ACC112 (cell line): ENCODE results near the gene MMP14.

Experiments
- H2AFZ ChIP-seq: fragments of 200-600 bp; sonication (generic); one replicate; pipeline ENCODE4 v1.6.0; 2017; ENCODE audit warnings: antibody characterized with exemption, low read length; ENCODE audit not compliant: unreplicated experiment
- H3K27ac ChIP-seq: fragments of 200-600 bp; sonication (generic); 2 replicates; pipeline ENCODE4 v1.5.1; 2014; ENCODE audit warnings: low read depth, mild to moderate bottlenecking, antibody characterized with exemption, low read length, moderate library complexity
- H3K27me3 ChIP-seq: fragments of 200-600 bp; sonication (generic); 2 replicates; pipeline ENCODE4 v1.6.1; 2014; ENCODE audit warnings: mild to moderate bottlenecking, antibody characterized with exemption, low read length, moderate library complexity, mixed read lengths; ENCODE audit not compliant: insufficient read depth
- H3K36me3 ChIP-seq: fragments of 200-600 bp; sonication (generic); 2 replicates; pipeline ENCODE4 v1.6.1; 2016; ENCODE audit warnings: mild to moderate bottlenecking, antibody characterized with exemption, low read length, moderate library complexity, mixed read lengths; ENCODE audit not compliant: insufficient read depth
- H3K4me1 ChIP-seq: fragments of 200-600 bp; sonication (generic); one replicate; pipeline ENCODE4 v1.6.1; 2016; ENCODE audit warnings: low read length, mixed read lengths; ENCODE audit not compliant: insufficient read depth, unreplicated experiment, control insufficient read depth
- H3K4me3 ChIP-seq: fragments of 200-600 bp; sonication (generic); 2 replicates; pipeline ENCODE4 v1.5.1; 2014; ENCODE audit warnings: mild to moderate bottlenecking, low read depth, low read length
- H3K79me2 ChIP-seq: fragments of 200-600 bp; sonication (generic); one replicate; pipeline ENCODE4 v1.6.0; 2016; ENCODE audit warnings: low read length; ENCODE audit not compliant: control insufficient read depth, unreplicated experiment, insufficient read depth

MMP14 gene

DNA sequence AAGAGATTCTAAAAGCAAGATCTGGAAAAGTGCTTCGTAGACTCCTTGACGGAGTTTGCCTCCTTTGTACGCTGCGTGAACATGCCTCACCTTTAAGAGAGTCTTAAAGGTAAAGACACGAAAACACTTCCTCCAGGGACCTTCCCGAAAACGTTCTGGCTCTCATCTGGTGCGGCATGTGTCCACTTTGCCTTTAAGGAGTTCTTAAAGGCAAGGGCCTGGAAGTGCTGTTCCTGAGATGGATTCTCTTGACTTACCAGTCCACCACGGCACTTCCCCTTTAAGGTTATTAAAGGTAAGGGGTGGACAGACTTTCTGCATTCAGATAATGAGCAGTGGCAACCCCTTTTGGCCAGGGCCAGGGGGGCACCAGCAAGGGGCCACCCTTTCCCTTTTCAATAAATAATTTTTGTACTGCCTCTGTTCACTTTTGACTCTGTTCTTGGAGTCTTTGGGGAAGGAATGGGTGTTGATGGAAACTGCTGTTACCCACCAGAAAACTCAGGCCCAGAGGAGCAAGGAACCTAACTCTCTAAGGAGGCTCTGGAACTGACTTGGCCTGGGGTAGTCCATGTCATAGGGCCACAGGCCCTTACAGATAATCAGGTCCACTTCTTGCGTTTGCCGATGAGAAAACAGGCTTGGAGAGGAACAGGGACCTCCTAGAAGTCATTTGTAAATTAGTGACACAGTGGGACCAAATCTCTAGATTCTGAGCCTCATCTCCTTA is 51.0 kb downstream of the MMP14 start:
- Histone ChIP-seq H3K4me3 (peak overlapping the region; percentile 92), H3K79me2 (no peaks in the 10 kb centered on the region), H2AFZ (peak overlapping the region; percentile 90), H3K27me3 (no peaks in the 10 kb centered on the region), H3K4me1 (peaks cover 13% of the 10 kb centered on the region), H3K27ac (peak overlapping the region; percentile 62), H3K36me3 (no peaks in the 10 kb centered on the region)

DNA sequence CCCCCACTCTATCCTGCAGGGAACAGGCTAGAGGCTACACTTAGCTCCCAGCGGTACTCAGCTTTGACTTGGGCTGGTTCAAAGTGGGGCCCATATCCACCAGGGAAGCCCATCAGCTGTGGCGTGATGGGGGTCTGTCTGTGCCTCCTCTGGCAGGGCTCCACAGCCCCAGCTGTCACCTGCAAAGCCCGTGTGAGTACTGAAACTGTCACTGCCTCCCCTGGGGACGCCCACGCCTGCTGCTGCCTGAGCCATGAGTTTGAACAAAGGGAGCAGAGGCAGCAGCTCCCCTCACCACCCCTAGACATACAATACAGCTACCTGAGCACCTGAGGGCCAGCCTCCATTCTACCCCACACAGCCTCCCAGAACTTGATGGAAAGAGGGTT is 51.6 kb downstream of the MMP14 start:
- no peaks in the 10 kb centered on the region for H3K27me3 ChIP-seq
- H3K36me3 ChIP-seq = no peaks in the 10 kb centered on the region
- peak overlapping the region; percentile 92 for H3K4me3 ChIP-seq
- no peaks in the 10 kb centered on the region for H3K79me2 ChIP-seq
- no peak overlapping the region for H2AFZ ChIP-seq
- H3K4me1 ChIP-seq = peaks cover 9% of the 10 kb centered on the region
- H3K27ac ChIP-seq = no peak overlapping the region

DNA sequence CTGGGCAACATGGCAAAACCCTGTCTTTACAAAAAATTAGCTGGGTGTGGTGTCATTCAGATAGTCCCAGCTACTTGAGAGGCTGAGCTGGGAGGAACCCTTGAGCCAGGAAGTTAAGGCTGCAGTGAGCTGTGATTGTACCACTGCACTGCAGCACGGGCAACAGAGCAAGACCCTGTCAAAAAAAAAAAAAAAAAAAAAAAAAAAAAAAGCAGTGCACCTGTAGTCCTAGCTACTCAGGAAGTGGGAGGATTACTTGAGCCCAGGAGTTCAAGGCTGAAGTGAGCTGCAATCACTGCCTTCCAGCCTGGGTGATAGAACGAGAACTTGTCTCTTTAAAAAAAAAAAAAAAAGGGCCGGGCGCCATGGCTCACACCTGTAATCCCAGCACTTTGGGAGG is 52.3 kb downstream of the MMP14 start:
- Histone ChIP-seq H2AFZ (no peak overlapping the region), H3K27ac (no peak overlapping the region), H3K79me2 (no peaks in the 10 kb centered on the region), H3K4me3 (no peak overlapping the region), H3K4me1 (peaks cover 9% of the 10 kb centered on the region), H3K36me3 (no peaks in the 10 kb centered on the region), H3K27me3 (no peaks in the 10 kb centered on the region)

DNA sequence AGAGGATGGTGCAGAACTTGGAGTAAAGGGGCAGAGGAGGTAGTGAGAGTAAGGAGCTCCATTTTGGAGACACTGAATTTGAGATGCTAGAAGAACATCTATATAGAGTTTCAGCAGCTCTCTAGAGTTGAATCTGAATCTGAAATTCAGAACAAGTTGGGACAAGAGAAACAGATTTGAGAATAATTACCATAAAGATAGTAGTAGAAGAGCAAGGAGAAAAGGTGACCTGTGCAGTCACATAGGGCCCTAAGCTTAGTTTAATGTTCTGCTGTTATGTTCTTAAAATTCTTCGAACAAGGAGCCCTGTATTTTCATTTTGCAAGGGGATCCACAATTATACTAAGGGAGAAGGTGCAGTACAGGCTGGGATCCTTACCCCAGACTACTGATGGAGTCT is 54.0 kb downstream of the MMP14 start:
- no peaks in the 10 kb centered on the region for H3K36me3 ChIP-seq
- H2AFZ ChIP-seq = no peak overlapping the region
- H3K27ac ChIP-seq = no peak overlapping the region
- no peak overlapping the region for H3K4me3 ChIP-seq
- H3K27me3 ChIP-seq = no peaks in the 10 kb centered on the region
- H3K79me2 ChIP-seq = no peaks in the 10 kb centered on the region
- peaks cover 9% of the 10 kb centered on the region for H3K4me1 ChIP-seq

DNA sequence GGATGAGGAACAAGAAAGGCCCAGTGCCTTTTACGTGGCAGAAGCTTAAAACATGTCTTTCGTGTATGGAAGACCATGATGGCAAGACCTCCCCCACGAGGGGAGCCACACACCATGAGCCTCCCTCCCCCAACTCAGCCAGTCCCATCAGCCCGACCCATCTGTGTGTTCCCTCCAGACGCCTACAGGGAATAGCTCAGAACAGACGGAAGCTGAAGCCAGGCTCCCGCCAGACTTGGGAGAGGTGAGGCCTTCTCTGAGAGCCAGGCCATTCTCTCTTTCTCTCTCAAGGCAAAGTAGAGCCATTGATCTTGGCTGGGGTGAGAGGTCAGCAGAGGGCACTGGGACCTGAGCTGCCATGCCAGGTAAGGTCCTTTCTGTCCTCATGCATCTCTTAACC is 56.1 kb downstream of the MMP14 start:
- H3K27ac ChIP-seq = no peak overlapping the region
- H3K4me1 ChIP-seq = peaks cover 7% of the 10 kb centered on the region
- H3K36me3 ChIP-seq = no peaks in the 10 kb centered on the region
- no peak overlapping the region for H2AFZ ChIP-seq
- H3K27me3 ChIP-seq = no peaks in the 10 kb centered on the region
- no peak overlapping the region for H3K4me3 ChIP-seq
- no peaks in the 10 kb centered on the region for H3K79me2 ChIP-seq

DNA sequence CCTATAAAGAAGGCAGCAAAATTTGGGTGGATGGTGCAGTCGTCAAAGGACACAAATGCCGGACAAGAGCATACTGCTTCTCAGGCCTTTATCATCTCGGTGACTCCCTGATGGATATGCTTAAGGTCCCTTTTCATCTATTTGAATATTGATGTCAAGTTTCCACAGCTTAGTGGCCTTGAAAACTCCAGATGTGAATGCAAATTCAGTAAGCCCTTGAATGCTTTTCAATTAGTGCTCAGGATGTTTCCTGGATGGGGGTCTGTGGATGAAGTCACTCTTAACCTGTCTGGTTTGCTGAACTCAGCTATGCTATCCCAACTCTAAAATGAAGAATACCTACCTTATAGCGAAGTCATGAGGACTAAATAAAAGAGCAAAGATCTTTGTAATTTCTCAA is 57.3 kb downstream of the MMP14 start:
- no peak overlapping the region for H3K27ac ChIP-seq

DNA sequence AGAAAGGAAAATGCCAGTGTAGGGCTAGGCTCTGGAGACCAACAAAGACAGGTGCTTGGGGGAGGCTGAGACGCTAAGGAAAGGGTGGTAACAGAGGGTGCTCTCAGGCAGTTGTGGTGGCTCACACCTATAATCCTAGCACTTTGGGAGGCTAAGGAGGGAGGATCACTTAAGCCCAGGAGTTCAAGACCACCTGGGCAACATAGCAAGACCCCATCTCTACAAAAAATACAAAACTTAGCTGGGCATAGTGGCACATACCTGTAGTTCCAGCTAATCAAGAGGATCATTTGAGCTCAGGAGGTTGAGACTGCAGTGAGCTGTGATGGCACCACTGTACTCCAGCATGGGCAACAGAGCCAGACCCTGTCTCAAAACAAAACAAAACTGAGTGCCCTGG is 59.0 kb downstream of the MMP14 start:
- Histone ChIP-seq H3K27me3 (no peaks in the 10 kb centered on the region), H3K36me3 (no peaks in the 10 kb centered on the region), H3K4me1 (peaks cover 14% of the 10 kb centered on the region), H3K27ac (no peak overlapping the region), H3K4me3 (no peak overlapping the region), H2AFZ (no peak overlapping the region), H3K79me2 (no peaks in the 10 kb centered on the region)

More for the DNA sequence above, 57.3 kb downstream of the MMP14 start:
- no peaks in the 10 kb centered on the region for H3K36me3 ChIP-seq
- H2AFZ ChIP-seq = no peak overlapping the region
- H3K79me2 ChIP-seq = no peaks in the 10 kb centered on the region
- no peaks in the 10 kb centered on the region for H3K27me3 ChIP-seq
- H3K4me1 ChIP-seq = peaks cover 10% of the 10 kb centered on the region
- H3K4me3 ChIP-seq = no peak overlapping the region

DNA sequence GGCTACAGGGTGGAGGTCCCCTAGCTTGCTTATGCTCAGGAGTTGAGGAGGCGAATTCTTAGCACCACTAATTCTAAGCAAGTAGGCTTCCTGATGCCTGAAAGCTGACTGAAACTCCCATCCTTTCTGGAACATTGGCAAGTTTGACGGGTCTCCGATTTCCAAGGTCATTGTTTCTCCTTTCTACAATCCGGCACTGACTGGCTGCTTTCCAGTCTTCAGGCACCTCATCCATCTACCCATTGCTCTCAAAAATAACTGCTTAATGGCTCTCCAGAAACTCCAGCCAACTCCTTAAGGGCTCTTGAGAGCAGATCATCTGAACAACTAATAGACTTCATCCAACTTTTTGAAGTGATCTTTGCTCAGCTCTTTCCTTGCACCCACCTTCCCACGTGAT is 60.0 kb downstream of the MMP14 start:
- Histone ChIP-seq H3K27ac (no peak overlapping the region), H2AFZ (no peak overlapping the region), H3K4me1 (peaks cover 14% of the 10 kb centered on the region), H3K36me3 (no peaks in the 10 kb centered on the region), H3K27me3 (no peaks in the 10 kb centered on the region), H3K79me2 (no peaks in the 10 kb centered on the region), H3K4me3 (no peak overlapping the region)

DNA sequence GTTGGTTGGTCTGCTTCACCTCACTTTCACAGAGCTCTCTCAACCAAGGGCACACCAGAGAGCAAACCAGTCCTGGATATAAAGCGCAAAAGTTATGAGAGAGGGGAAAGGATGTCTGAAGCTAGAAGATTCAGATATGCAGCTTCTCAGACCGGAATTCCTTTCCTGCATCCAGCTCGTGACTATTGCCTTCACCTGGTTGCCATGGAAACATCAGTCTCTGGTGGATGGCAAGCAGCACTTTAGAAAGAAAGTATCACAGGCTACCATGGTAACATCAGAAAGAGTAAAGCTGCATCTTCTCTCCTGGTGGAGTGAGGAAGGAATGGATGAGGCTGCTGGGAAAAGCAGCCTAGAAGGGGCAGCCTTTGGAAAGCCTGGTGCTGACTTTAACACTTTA is 60.4 kb downstream of the MMP14 start:
- Histone ChIP-seq H3K79me2 (no peaks in the 10 kb centered on the region), H3K27me3 (no peaks in the 10 kb centered on the region), H3K4me1 (peaks cover 14% of the 10 kb centered on the region), H3K4me3 (no peak overlapping the region), H2AFZ (no peak overlapping the region), H3K36me3 (no peaks in the 10 kb centered on the region), H3K27ac (no peak overlapping the region)

DNA sequence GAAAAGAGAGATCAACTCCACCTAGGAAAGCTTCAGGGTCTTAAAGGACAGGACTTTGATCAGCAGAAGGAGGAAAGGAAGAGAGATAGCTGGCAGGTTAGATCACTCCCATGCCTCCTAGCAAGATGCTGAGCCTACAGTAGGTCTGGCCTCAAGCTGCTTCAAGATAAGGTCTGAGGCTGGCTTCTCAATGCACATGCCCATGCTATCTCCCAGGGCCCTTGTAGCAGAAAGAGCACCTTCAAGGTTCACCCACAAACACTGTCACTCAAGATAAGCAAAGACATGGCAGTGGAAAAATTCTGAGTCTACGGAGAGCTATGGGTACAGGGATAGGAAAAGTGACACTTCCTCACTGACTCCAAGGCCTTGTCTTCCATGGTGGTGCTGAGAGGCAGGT is 61.0 kb downstream of the MMP14 start:
- Histone ChIP-seq H3K27me3 (no peaks in the 10 kb centered on the region), H2AFZ (no peak overlapping the region), H3K27ac (peak overlapping the region; percentile 73), H3K4me1 (peaks cover 14% of the 10 kb centered on the region), H3K4me3 (no peak overlapping the region), H3K36me3 (0 out of 2 replicates have a peak, but pooled peaks cover 1% of the 10 kb centered on the region), H3K79me2 (no peaks in the 10 kb centered on the region)
